Stimulated activated CD8-positive, alpha-beta memory T cell treated with anti-CD3 and anti-CD28 coated beads, Interleukin-2, amount 100 ng/mL, for 48 hours (primary cell): ENCODE results near the gene KIZ.

Experiments used
- DNase-seq, 2 donors: peaks; one replicate each; pipeline ENCODE4 v3.0.0-alpha.2; 2020; ENCODE audit warnings: low read depth in 2 of 2

KIZ gene

DNA sequence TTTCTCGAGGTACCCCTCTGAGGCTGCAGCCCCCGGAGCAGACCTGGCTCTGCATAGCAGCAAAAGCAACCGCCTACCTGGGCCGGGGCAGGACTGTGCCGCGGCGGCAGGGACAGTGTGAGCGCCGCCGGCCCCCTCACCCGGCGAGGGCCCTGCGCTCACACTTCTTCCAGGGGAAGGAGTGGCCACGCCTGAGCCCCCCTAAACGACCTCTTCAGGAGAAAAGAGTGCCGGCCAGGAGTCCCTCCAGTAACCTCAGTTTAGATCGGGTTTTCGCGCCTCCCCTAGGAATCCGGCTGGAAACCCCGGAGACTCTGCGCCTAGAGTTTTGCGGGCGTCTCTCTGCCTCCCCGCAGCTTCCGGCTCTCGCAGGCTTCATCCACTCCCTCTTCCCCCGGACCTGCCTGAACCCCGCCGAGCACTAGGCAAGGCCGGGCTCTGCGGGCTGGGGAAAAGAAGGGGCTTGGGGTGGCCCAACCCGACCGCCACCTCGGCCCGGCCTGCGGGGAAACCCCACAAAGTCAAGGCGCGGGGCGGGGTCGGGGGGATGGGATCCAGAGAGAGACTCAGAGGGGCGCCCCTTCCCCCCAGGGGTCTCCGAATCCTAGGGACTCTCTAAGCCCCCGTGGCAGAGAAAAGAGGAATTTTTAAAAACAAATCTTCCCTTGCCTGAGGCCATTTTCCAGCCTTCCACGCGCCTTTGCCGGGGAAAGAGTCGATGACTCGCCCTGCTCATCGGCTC, 20.3 kb upstream of the KIZ start:
- DNase-seq, result no peak

DNA sequence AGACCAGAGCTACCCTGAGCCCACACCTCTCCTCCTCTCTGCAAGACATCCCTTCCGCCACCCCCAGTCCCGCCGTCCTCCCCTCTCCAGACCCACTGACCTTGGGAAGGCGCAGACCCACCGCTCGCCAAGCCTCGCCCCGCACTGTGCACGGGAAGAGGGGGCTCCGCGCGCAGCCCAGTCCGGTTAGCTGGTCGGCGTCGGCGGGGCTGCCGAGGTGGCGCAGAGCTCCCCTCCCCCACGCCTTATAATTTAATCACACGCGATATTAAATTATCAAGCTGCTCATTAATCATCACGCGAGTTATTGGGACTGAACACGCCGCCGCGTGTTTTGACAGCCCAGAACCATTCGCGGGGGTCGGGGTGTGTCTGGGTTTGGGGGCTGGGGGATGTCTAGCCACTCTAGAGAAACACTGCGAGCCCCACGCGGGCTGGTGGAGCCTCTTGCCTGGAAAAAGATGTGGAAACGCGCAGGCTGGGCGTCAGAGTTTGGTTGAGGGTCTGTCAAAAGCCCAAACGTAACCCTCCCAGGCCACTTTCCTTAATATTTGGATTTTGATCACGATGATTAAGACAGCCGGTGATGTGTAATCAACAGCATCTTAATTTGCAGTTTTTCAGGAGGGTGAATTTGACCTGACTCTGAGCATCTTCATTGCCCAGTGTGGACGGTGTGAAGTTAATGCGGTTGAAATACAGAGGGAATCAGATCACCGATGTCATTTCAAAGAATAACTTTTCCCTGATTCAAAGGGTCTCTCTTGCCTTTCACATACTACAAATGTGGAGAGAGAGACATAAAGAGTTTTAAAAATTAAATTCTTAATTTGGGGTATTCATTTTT, 19.5 kb upstream of the KIZ start, which contains the start of gene LINC00237:
Gene LINC00237 (minus strand): TSS at position 188 of the 847 bp plus-strand sequence.
- no peak for DNase-seq

DNA sequence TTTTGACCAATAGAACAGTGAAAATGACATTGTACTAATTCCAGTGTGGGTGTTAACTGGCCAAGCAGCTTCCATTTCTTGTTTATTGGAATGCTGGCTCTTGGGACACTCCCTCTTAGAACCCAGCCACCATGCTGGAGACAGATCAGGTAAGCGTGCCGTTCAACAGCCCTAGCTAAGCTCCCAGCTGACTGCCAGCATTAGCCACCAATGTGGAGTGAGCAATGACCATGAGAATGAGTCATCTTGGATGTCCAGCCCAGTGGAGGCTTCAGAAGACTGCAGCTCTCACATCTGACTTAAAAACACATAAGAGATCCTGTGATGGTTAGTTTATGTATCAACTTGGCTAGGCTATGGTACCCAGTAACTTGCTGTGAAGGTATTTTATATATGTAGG, 16.7 kb upstream of the KIZ start:
- no peak for DNase-seq

DNA sequence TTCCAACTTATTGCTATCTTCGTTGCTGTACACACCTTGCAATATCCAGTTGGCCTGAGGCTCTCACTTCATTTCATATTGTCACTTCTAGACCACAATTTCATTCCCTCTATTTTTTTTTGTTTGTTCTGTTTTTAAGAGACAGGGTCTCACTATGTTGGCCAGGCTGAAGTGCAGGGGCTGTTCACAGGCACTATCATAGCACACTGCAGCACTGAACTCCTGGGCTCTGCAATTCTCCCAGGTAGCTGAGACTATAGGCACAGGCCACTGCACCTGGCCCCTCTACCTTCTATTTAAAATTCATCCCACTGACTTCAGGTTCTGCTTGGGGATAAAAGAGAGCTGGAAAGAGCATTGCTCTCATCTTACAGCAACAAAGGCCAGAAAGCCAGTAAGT, 15.1 kb upstream of the KIZ start:
- DNase-seq, result no peak

DNA sequence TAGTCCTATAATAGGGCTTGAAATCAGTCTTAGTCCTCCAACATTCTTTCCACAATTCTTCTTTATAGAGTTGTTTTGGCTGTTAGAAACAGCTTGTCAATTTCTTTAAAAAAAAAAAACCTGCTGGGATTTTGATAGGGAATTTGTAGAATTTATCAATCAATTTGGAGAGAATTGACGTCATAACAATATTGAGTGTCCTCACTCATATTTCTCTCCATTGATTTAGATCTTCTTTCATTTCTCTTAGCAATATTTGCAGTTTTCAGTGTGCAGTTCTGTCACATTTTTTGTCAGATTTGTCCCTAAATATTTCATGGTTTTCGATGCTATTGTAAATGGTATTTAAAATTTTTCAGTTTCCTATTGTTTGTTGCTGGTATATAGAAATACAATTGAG, 14.5 kb upstream of the KIZ start:
- no peak for DNase-seq

DNA sequence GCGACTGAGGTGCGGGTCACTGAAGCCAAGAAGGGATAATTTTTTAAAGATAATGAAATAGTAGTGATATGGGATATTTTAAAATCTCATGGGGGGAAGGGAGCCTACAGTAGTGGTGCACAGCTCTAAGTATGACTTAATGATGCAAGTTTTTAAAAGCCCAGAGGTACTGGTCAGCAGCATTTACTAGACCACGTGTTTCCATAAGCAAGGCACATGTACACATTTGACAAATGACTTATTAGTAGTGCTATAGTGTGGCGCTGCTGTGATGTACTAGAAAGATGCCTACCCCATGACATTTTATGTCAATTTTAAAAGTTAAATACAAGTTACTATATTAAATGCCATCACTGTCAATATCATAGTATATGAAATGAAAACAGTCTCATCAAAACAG, 12.2 kb upstream of the KIZ start:
- no peak for DNase-seq

DNA sequence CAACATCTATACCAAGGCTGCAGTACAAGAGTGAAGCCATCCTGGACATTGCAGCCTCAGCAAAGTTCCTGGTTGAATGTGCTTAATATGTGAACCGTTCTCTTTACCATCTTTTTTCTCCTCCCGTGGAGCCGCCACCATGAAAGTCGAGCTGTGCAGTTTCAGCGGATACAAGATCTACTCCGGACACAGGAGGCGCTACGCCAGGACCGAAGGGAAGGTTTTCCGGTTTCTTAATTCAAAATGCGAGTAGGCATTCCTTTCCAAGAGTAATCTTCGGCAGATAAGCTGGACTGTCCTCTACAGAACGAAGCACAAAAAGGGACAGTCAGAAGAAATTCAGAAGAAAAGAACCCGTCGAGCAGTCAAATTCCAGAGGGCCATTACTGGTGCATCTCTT, 11.3 kb upstream of the KIZ start:
- DNase-seq, result no peak

DNA sequence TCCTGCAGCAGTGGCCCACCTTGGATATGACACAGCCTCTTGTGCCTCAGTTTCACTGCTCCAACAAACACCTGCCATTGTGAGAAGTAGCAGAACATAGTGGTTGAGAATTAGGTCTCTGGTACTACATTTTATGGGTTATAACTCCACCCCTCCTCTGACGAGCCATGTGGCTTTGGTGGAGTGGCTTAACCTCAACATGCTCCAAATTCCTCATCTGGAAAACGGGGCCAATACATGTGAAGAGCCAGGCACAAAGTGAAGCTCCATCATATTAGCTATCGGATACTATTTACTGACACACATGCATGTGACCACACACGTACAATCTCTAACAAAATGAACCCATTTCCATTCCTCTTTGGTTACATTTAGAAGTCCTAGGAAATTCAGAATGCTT, 8.4 kb upstream of the KIZ start:
- no peak for DNase-seq

DNA sequence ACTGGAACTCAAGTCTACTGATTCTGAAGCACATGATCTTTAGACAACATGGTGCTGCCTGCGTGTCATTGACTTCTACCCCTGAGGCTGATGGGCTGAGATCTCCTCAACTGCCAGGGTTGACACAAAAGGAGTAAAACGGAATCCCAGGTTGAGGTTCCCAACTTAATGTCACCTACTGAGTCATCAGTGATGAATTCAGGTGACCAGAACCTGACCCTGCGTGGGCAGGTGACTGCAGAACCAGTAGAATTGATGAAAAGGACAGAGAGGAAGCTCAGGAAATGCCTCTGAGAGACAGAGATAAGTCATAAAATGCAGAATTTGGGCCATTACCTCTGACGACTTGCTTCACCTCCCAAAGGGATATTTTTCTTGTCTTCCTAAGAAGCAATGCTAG, 7.7 kb upstream of the KIZ start:
- no peak for DNase-seq

DNA sequence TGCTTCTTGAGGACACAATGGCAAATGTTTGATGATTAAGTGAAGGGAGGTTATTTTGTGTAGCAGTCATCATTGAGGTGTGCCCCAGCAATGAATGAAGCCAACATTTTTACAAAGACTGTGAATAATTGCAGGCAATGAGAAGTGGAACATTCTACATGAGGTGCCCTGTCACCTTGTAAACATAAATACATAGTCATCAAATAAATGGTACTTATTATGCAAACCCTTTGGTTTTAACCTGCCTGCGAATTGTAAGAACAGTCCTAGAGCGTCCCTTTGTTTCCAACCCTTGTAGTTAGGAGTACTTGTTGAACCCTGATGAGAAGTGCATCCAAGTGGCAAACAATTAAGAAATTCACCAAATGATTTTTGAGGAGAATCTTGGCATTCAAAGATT, 7.1 kb upstream of the KIZ start:
- DNase-seq, result no peak

DNA sequence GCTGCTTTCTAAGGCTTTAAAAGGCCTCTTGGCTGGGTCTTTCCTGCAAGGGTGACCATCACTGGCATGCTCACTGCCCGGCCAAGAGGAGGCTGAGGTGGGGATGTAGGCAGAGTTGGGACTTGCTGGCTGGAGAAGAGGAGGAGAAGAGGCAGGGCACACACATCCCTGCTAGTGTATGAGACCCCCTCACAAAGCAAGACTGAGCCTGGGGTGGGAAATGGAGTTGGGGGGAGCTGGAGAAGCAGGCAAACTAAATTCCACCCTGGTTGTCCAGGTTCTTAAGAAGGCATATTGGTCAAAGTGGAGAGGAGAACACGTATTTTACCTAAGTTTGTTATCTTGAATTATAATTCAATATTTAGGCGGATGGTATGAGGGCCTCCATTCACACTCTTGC, 1.7 kb upstream of the KIZ start:
- DNase-seq, result no peak

DNA sequence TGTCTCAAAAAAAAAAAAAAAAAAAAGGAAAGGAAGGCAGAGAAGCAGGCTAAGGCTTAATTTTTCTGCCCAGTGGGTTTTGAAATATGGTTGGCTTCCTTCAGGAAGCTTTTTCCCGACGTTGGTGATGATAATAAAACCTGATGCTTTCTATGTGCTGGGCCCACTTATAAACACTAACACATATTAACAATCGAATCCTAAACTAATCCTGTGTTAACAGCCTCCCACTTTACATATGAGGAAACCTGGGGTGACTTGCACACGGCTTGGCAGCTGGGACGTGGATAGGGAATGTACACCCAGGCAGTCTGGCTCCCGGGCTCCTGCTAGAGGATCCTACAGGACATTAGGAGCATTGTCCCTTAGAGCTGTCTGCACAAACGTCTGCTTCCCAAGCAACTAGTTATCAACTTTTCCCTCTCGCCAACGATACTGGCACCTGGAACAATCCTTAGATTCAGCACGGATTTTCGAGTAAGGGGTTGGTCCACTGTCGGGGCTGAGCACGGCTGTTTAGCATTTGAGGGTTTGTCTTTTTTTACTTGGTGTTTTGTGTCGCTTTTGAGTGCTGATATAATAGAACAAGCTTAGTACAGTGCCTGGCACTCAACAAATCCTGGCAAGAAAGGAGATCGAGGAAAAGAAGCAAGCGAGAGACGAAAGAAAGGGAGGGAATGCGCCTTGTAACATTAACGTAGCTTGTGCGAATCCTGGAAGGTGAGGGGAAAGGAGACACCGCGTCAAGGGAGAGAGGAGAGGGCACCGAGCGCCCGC, 622 bp upstream of the KIZ start:
- DNase-seq, result no peak

DNA sequence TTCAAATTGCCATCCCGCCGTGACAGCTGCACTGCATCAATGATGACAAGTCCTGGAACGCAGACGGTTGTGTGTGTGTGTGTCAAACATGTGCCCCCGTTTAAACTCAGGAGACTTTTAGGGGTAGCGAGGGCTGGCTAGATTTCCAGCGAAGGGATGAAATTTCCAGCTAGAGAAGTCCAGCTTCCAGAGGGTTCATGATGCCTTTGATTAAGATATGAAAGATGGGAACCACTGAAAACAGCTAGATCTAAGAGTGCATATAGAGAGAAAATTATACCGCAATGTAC, 644 bp downstream of the KIZ start:
- DNase-seq, result no peak

DNA sequence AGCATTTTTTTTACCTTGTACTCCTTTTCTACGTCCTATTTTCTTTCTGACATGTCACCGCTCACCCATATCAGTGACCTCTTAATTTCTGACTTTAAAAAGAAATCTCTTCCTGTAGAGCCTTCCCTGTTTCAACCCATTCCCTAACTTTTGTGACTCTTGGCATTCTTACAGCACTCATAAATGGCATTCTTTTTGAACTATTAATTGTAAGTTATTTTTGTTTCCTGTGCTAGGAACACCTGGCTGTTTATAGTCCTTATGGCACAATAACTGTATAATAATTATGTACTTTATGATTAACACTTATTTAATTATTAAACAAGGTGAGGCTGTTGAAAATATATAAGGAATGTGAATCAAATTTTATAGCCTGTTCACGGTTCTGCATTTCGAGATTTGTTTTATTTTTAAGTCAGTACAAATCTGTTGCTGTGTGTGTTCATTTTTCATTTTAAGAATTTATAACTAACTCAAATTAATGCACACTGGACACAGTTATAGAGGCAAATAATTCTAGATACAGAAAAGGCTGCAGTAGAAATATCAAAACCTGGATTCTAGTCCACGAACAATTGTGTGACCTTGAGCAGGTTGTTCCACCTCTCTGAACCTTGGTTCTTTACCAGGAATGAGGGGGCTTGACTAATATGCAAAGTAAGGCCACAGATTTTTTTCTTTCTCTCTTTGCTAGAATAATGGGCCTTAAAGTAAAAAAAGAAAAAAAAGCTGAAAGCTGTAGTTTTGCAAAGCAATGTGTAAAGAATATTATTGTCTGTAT, 1.5 kb downstream of the KIZ start:
- no peak for DNase-seq

DNA sequence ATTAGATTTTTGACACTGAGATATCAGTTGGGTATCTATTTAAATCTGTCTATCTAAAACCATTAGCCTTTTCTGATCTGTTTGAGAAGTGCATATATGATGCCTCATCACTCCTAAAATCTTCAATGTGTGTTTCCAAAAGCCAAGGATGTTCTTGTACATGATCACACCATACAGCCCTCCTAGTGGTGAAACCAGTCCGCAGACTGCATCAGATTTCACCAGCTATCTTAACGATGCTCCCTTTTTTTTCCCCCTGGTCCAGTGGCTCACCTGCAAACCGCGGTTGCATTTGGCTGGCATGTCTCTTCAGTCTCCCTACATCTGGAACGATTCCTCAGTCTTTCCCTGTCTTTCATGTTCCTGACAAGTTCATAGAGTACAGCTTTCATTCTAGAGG, 4.0 kb downstream of the KIZ start:
- no peak for DNase-seq

DNA sequence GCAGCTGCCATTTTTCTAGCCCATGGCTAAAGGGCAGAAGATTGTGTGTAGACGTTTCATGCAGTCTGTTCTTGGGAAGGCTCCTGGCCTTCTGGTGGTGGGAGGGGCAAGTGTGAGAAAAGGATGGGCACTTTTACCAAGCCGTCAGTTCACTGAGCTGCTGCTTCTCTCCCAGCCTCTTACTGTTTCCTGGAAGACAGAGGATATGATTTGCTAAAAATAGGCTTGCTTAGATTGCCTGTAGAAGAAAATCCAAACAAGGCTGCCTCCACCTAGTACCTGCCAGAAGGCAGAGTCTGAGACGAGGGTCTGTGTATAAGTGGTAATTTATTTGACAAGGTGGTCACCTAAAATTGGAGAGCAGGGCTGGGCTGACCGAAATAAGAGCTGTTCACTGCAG, 7.5 kb downstream of the KIZ start:
- DNase-seq, result no peak

DNA sequence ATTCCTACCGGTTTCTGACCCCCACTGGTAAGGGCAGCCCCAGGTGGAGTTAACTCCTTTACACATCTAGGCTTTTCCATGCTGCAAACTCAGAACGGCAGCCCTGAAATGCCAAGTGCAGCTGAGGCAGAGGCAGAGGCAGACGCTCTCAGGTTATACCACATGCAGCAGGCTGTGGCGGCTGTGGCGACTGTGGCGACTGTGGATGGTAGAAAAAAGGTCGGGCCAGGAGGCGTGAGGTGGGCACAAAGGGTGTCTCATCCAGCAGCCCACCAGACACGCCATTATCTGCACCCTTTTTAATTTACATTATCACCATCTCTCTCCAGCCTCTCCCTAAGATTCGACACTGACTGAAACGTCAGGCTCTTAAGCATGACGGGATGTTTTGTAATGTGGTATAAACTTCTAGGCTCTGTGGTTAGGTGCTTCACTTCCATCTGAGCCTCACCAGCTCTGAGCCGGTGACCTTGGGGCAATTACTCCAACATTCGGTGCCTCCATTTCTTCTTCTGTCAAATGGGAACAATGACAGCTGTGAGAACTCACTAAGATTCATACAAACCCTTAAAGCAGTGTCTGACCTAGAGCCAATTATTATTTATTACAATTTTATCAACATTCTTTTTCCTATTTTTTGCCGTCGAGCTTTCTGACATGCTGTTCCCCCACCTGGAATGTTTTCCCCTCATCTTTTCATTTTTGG, 8.2 kb downstream of the KIZ start:
- DNase-seq, result no peak

DNA sequence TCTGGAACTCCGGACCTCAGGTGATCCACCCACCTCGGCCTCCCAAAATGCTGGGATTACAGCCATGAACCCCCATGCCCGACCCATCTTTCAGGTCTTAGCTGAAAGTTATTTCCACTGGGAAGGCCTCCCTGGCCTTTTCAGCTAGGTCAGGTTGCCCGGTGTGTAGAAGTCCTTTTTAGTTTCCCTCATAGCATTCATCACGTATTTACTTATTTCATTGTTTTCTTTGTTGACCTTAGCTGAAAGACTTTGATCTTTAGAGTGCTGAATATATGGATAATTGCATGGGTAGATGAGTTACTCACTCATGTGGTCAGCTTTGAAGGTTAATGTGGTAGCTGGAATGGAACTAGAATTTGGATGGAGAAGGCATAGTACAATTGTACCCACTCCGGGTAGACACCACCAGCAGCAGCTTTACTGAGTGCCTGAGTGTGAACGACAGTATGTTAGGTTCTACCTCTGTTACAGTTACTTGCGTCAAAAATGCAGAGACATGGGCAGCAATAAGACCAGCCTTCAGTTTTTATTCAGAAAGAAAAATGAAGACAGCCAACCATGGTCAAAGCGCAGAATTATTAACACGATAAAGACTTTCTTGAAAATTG, 9.1 kb downstream of the KIZ start:
- DNase-seq, result no peak

DNA sequence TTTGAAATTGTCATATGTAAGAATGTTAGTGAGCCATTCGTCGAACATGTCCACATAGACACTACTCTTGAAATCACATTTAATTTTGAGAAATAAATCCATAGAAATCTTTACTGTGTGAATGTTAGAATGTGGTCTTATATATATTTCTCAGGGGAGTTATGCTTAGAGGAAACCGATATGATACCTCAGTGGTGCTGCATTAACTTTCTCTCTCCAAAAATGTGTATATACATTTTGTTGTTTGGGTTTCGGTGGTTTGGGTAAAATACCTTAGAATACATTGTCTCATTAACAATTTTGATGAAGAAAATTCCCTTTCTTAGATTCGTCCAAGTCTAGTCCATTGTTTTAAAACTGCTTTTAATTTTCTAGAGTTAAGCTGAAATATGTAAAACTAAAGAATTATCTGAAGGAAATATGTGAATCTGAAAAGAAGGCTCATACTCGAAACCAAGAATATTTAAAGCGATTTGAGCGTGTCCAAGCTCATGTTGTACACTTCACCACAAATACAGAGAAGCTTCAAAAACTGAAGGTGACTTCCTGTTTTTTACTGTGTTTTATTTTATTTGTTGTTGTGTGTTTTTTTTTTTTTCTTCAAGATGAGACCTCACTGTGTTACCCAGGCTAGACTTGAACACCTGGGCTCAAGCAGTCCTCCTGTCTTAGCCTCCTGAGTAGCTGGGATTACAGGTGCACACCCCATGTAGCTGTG, 10.3 kb downstream of the KIZ start:
- DNase-seq, result no peak

DNA sequence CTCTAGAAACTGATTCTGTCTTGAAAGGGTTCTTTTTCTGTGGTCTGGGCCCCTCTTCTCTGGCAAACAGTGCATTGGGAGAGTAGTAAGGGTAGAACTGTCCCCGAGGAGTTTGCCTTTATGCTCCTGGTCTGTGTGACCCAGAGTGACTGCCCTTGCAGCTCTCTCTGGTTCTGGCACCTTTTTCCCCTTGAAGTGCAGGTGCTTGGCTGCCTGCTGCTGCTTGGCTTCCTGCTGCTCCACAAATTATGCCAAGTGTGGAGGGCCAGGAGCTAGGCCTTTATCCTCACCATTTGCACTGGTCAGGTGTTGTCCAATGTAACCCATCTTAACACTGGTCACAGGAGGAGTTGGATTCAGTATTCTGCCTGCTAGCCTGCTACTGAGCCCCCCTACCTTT, 11.2 kb downstream of the KIZ start:
- no peak for DNase-seq
